ENCODE results near the gene GGA2. TPM values are rescaled to one million over a fixed set of nuclear protein-coding genes. Genes with fewer than 3 reads are reported as not detected.
"Not testable (repeated sequence)": the region's sequence is repeated elsewhere in the genome, so short reads cannot be mapped to it uniquely, and the experiment has no call there.

GGA2 gene
- total and polyA plus RNA-seq, 4 experiments from 2014 or later = 49.2 to 118 (median 81.6) TPM

DNA sequence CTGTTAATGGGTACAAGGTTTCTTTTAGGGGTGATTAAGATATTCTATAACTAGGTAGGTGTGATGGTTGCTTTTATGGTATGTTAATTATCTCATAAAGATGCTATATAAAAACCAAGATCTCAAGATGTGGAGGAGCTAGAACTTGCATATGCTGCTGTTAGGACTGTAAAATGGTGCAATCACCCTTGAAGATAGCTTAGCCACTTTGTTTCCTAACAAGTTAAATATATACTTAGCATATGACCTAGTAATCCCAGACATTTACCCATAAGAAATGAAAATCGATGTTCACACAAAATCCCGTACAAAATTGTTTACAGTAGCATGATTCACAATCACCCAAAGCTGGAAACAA is 25.1 kb downstream of the GGA2 start:
- Histone ChIP-seq H3K27ac (ENCODE audit: low read depth, low read length) (no peak overlapping the region), H3K27me3 (ENCODE audit: insufficient read depth, low read length) (no peaks in the 10 kb centered on the region), H3K9me3 (ENCODE audit: control insufficient read depth in 1 of 2, low read length in 2 of 2) (no peaks in the 10 kb centered on the region), H3K4me1 (ENCODE audit: insufficient read depth, low read length) (peaks cover 6% of the 10 kb centered on the region), H3K36me3 (ENCODE audit: insufficient read depth, low read length) (peaks cover 84% of the 10 kb centered on the region), H3K4me3 (ENCODE audit: low read length in 2 of 2) (no peak overlapping the region)
- Mint-ChIP-seq H3K9me3 (no peaks in the 10 kb centered on the region), H3K4me1 (peaks cover 0 to 11% (median 3%) of the 10 kb centered on the region in 4 donors), H3K27me3 (no peaks in the 10 kb centered on the region), H3K27ac (peak overlapping the region in 3 of 7 donors; percentile 17 to 48 (median 25)), H3K4me3 (no peak overlapping the region), H3K36me3 (peaks cover 62 to 86% of the 10 kb centered on the region in 2 donors)
- intact Hi-C loops (cut with micrococcal nuclease) = no loop called here
- DNase-seq = no peak
- ChIA-PET CTCF (ENCODE audit: partially characterized antibody) (no interaction called here), POLR2A (ENCODE audit: partially characterized antibody) (no interaction called here)

- H3K4me1 Mint-ChIP-seq = peaks cover 0 to 11% (median 3%) of the 10 kb centered on the region in 4 donors
- Histone ChIP-seq H3K4me1 (ENCODE audit: insufficient read depth, low read length) (peaks cover 6% of the 10 kb centered on the region), H3K4me3 (ENCODE audit: low read length in 2 of 2) (no peak overlapping the region), H3K27me3 (ENCODE audit: insufficient read depth, low read length) (no peaks in the 10 kb centered on the region), H3K27ac (ENCODE audit: low read depth, low read length) (no peak overlapping the region), H3K36me3 (ENCODE audit: insufficient read depth, low read length) (peaks cover 84% of the 10 kb centered on the region), H3K9me3 (ENCODE audit: control insufficient read depth in 1 of 2, low read length in 2 of 2) (no peaks in the 10 kb centered on the region)
- POLR2A ChIA-PET (ENCODE audit: partially characterized antibody) = interaction anchor here (0.9 kb wide), 1 partner anchor 20 kb away, joined by 3 read pairs; no protein-coding TSS in a partner anchor
- peak overlapping the region in 4 of 7 donors; percentile 17 to 57 (median 40) for H3K27ac Mint-ChIP-seq
- CTCF ChIA-PET (ENCODE audit: partially characterized antibody) = no interaction called here
- H3K27me3 Mint-ChIP-seq = no peaks in the 10 kb centered on the region
- H3K4me3 Mint-ChIP-seq = no peak overlapping the region
- DNase-seq = no peak
- no peaks in the 10 kb centered on the region for H3K9me3 Mint-ChIP-seq
- peaks cover 62 to 86% of the 10 kb centered on the region in 2 donors for H3K36me3 Mint-ChIP-seq
- intact Hi-C loops (cut with micrococcal nuclease) = no loop called here
Observed at GRCh38 chr16:23484510-23485256, 25.6 kb downstream of the GGA2 start.

DNA sequence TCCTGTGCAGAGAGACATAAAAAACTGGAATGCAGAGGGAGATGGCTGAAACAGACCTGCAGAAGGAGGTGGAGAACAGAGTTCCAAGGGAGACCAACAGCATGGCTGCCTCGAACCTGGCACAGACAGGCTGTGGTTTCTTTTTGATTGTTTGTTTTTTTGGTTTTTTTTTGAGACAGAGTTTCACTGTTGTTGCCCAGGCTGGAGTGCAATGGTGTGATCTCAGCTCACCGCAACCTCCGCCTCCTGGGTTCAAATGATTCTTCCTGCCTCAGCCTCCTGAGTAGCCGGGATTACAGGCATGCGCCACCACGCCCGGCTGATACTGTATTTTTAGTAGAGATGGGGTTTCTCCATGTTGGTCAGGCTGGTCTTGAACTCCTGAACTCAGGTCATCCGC is 26.8 kb downstream of the GGA2 start:
- H3K4me3 Mint-ChIP-seq; H3K9me3 Mint-ChIP-seq; intact Hi-C loops (cut with micrococcal nuclease); H3K27me3 ChIP-seq (ENCODE audit: insufficient read depth, low read length); H3K4me3 ChIP-seq (ENCODE audit: low read length in 2 of 2); H3K27me3 Mint-ChIP-seq; CTCF ChIA-PET (ENCODE audit: partially characterized antibody); H3K4me1 ChIP-seq (ENCODE audit: insufficient read depth, low read length); H3K9me3 ChIP-seq (ENCODE audit: control insufficient read depth in 1 of 2, low read length in 2 of 2): not testable (repeated sequence)
- peaks cover 86% of the 10 kb centered on the region for H3K36me3 ChIP-seq (ENCODE audit: insufficient read depth, low read length)
- peak overlapping the region; percentile 42 for H3K27ac ChIP-seq (ENCODE audit: low read depth, low read length)
- DNase-seq = peak in 2 of 5 donors; percentile 10 to 23
- Mint-ChIP-seq H3K4me1 (peaks cover 0 to 11% (median 3%) of the 10 kb centered on the region in 4 donors), H3K27ac (peak overlapping the region in 6 of 7 donors; percentile 37 to 95 (median 84)), H3K36me3 (peaks cover 69 to 88% of the 10 kb centered on the region in 2 donors)
- POLR2A ChIA-PET (ENCODE audit: partially characterized antibody) = interaction anchor here (1.1 kb wide), 1 partner anchor 26 kb away, joined by 5 read pairs; no protein-coding TSS in a partner anchor

DNA sequence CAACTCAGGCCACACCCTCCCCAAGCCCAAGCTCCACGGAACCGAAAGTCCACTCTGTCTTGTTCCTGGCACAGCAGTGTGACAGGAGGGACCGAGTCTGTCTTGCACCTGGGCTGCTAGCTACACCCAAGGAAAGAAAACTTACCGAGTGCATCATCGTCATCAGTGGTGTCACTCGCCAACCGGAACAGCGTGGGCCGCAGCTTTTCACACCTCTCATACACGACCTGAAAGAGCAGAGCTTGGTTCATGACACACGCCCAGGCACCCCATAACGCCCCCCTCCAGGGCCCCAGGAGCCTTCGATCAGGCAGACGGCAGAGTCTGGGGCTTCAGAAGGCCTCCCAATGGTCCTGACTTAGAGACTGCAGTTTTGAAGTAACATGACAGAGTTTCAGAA is 27.5 kb downstream of the GGA2 start:
- peaks cover 6% of the 10 kb centered on the region for H3K4me1 ChIP-seq (ENCODE audit: insufficient read depth, low read length)
- DNase-seq = peak; percentile 41 to 68 (median 45)
- Mint-ChIP-seq H3K36me3 (peaks cover 70 to 85% of the 10 kb centered on the region in 2 donors), H3K27me3 (no peaks in the 10 kb centered on the region), H3K27ac (peak overlapping the region; percentile 82 to 95 (median 87)), H3K4me3 (peak overlapping the region in 6 of 8 donors; percentile 3 to 69 (median 48)), H3K4me1 (peaks cover 0 to 11% (median 3%) of the 10 kb centered on the region in 4 donors), H3K9me3 (no peaks in the 10 kb centered on the region)
- no peak overlapping the region for H3K4me3 ChIP-seq (ENCODE audit: low read length in 2 of 2)
- H3K9me3 ChIP-seq (ENCODE audit: control insufficient read depth in 1 of 2, low read length in 2 of 2) = no peaks in the 10 kb centered on the region
- peak overlapping the region; percentile 42 for H3K27ac ChIP-seq (ENCODE audit: low read depth, low read length)
- intact Hi-C loops (cut with micrococcal nuclease) = no loop called here
- peaks cover 82% of the 10 kb centered on the region for H3K36me3 ChIP-seq (ENCODE audit: insufficient read depth, low read length)
- no peaks in the 10 kb centered on the region for H3K27me3 ChIP-seq (ENCODE audit: insufficient read depth, low read length)
- ChIA-PET POLR2A (ENCODE audit: partially characterized antibody) (interaction anchor here (1.1 kb wide), 1 partner anchor 26 kb away, joined by 5 read pairs; no protein-coding TSS in a partner anchor), CTCF (ENCODE audit: partially characterized antibody) (interaction anchor here (0.8 to 1.5 kb wide), 2 partner anchors 21 to 49 kb away, joined by 3 read pairs; no protein-coding TSS in a partner anchor)

DNA sequence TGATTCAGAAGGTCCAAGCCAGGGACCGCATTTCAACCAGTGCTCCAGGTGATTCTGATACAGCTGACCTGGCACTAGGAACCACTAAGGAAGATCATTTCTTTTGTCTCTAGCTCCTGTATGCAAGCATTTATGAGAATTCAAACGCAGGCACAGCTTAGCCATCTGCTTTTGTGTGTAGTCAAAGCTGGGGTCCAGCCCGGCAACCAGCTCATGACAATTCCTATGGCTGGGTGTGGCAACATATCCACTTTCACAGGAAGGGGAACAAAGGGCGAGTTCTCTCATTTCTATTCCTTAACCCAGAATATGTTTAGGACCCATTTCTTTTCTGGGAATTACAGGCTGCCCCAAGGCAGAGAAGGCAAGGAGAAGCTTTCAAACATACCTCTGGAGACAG is 30.0 kb downstream of the GGA2 start:
- intact Hi-C loops (cut with micrococcal nuclease) = no loop called here
- CTCF ChIA-PET (ENCODE audit: partially characterized antibody) = interaction anchor here (0.8 to 4.4 kb wide), 2 partner anchors 20 to 45 kb away, joined by 3 to 17 read pairs; no protein-coding TSS in a partner anchor
- Histone ChIP-seq H3K4me1 (ENCODE audit: insufficient read depth, low read length) (peaks cover 6% of the 10 kb centered on the region), H3K9me3 (ENCODE audit: control insufficient read depth in 1 of 2, low read length in 2 of 2) (no peaks in the 10 kb centered on the region), H3K36me3 (ENCODE audit: insufficient read depth, low read length) (peaks cover 71% of the 10 kb centered on the region), H3K27me3 (ENCODE audit: insufficient read depth, low read length) (no peaks in the 10 kb centered on the region), H3K27ac (ENCODE audit: low read depth, low read length) (no peak overlapping the region), H3K4me3 (ENCODE audit: low read length in 2 of 2) (no peak overlapping the region)
- H3K27me3 Mint-ChIP-seq = no peaks in the 10 kb centered on the region
- no peaks in the 10 kb centered on the region for H3K9me3 Mint-ChIP-seq
- no peak for DNase-seq
- POLR2A ChIA-PET (ENCODE audit: partially characterized antibody) = interaction anchor here (0.5 kb wide), 1 partner anchor 23 kb away, joined by 3 read pairs; no protein-coding TSS in a partner anchor
- H3K27ac Mint-ChIP-seq = peak overlapping the region in 1 of 7 donors; percentile 51
- H3K36me3 Mint-ChIP-seq = peaks cover 57 to 80% of the 10 kb centered on the region in 2 donors
- H3K4me1 Mint-ChIP-seq = peaks cover 0 to 11% (median 3%) of the 10 kb centered on the region in 4 donors
- H3K4me3 Mint-ChIP-seq = peak overlapping the region in 1 of 8 donors; percentile 5

- H3K36me3 ChIP-seq (ENCODE audit: insufficient read depth, low read length) = peaks cover 73% of the 10 kb centered on the region
- H3K4me3 ChIP-seq (ENCODE audit: low read length in 2 of 2) = no peak overlapping the region
- ChIA-PET POLR2A (ENCODE audit: partially characterized antibody) (no interaction called here), CTCF (ENCODE audit: partially characterized antibody) (interaction anchor here (4.4 kb wide), 1 partner anchor 44 kb away, joined by 17 read pairs; no protein-coding TSS in a partner anchor)
- Mint-ChIP-seq H3K4me1 (peaks cover 0 to 11% (median 3%) of the 10 kb centered on the region in 4 donors), H3K4me3 (no peak overlapping the region), H3K27ac (peak overlapping the region in 4 of 7 donors; percentile 24 to 90 (median 42)), H3K27me3 (no peaks in the 10 kb centered on the region), H3K9me3 (no peaks in the 10 kb centered on the region), H3K36me3 (peaks cover 49 to 78% of the 10 kb centered on the region in 2 donors)
- H3K27ac ChIP-seq (ENCODE audit: low read depth, low read length) = no peak overlapping the region
- H3K27me3 ChIP-seq (ENCODE audit: insufficient read depth, low read length) = no peaks in the 10 kb centered on the region
- no peak for DNase-seq
- intact Hi-C loops (cut with micrococcal nuclease) = no loop called here
- peaks cover 6% of the 10 kb centered on the region for H3K4me1 ChIP-seq (ENCODE audit: insufficient read depth, low read length)
- H3K9me3 ChIP-seq (ENCODE audit: control insufficient read depth in 1 of 2, low read length in 2 of 2) = no peaks in the 10 kb centered on the region
Observed at GRCh38 chr16:23479138-23479537, 31.2 kb downstream of the GGA2 start.

GRCh38 chr16:23478566-23478965 is 31.7 kb downstream of the GGA2 start:
- CTCF ChIA-PET (ENCODE audit: partially characterized antibody) = interaction anchor here (4.4 kb wide), 1 partner anchor 43 kb away, joined by 17 read pairs; no protein-coding TSS in a partner anchor
- Mint-ChIP-seq H3K36me3 (peaks cover 53 to 82% of the 10 kb centered on the region in 2 donors), H3K4me3 (no peak overlapping the region), H3K4me1 (peaks cover 0 to 11% (median 3%) of the 10 kb centered on the region in 4 donors), H3K27me3 (no peaks in the 10 kb centered on the region), H3K27ac (peak overlapping the region in 4 of 7 donors; percentile 29 to 90 (median 58)), H3K9me3 (no peaks in the 10 kb centered on the region)
- DNase-seq = no peak
- H3K27ac ChIP-seq (ENCODE audit: low read depth, low read length) = no peak overlapping the region
- no peaks in the 10 kb centered on the region for H3K27me3 ChIP-seq (ENCODE audit: insufficient read depth, low read length)
- intact Hi-C loops (cut with micrococcal nuclease) = no loop called here
- peaks cover 73% of the 10 kb centered on the region for H3K36me3 ChIP-seq (ENCODE audit: insufficient read depth, low read length)
- POLR2A ChIA-PET (ENCODE audit: partially characterized antibody) = no interaction called here
- peaks cover 6% of the 10 kb centered on the region for H3K4me1 ChIP-seq (ENCODE audit: insufficient read depth, low read length)
- H3K4me3 ChIP-seq (ENCODE audit: low read length in 2 of 2) = no peak overlapping the region
- no peaks in the 10 kb centered on the region for H3K9me3 ChIP-seq (ENCODE audit: control insufficient read depth in 1 of 2, low read length in 2 of 2)
